Urothelium cell line (cell line): ENCODE data around the gene TMEM97.

ENCODE experiments used
- DNase-seq: peaks from one replicate; pipeline ENCODE4 v3.0.0; 2011; ENCODE audit warnings: low spot score, mixed read lengths
- FAIRE-seq: peaks from 2 replicates; lab custom pipeline; 2011; peaks lifted over from hg19 to GRCh38; lab: Jason Lieb, UNC

Gene TMEM97

GRCh38 chr17:28315846-28316705, 2.9 kb upstream of the TMEM97 start:
- FAIRE-seq = no peak
- no peak for DNase-seq

- FAIRE-seq (no peak), DNase-seq (no peak)
Observed at GRCh38 chr17:28317099-28317965, 1.7 kb upstream of the TMEM97 start.

- DNase-seq = no peak
- no peak for FAIRE-seq
Observed at GRCh38 chr17:28317966-28318758, 838 bp upstream of the TMEM97 start.

- no peak for FAIRE-seq
- no peak for DNase-seq
Observed at GRCh38 chr17:28319598-28319935, 567 bp downstream of the TMEM97 start.

DNA sequence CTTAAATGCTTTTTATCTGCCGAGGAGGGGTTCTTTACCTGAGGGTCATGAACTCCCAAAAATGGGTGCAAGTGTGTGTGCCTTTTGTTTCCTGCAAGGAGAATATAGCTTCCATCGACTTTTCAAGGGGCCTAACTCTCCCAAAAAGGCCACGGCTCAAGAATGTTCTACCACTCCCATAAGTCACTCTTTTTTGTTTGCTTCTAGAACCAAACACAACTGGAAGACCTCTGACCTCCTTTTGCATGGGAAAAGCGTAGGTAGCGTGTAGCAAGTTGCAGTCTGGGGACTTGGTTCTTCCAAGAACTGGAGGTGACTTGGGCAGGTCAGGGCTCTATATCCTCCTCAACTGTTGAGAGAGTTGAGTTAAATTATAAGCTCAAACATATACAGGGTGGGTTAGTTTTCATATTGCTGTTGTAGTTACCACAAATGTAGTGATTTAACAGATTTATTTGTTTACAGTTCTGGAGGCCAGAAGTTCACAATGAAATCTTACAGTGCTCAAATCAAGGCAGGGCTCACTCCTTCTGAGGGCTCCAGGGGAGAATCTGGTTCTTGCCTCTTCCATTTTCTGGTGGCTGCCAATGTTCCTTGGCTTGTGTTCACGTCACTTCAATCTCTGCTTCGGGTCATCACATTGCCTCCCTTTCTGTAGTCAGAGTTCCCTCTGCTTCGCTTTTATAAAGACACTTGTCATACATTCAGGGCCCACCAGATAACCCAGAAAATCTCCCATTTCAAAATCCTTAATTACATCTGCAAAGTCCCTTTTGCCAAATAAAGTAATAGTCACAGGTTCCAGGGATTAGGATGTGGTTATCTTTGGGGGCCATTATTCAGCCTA, 1.4 kb downstream of the TMEM97 start:
- DNase-seq (no peak), FAIRE-seq (no peak)

DNA sequence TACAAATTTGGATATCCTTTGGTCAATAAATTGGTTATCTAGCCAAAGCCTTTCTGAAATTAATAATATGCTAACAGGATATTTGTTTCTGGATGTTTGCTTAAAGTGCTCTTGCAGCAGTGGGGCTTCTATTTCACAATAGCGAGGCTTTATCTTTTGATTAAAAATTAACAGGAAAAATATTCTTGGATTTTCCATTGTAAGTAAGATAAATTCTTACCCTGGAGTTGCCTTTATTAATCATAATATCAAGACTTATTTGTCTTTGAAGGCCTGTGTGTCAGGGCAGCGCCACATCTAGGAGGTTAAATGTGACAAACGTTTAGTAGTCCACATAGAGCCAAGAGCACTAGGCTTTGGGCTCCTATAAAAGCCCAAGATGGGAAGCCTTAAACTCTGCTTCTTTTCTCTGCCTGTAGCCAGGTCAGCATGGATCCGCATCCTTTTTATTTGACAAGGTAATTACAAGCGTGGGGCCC, 5.3 kb downstream of the TMEM97 start:
- DNase-seq (no peak), FAIRE-seq (no peak)

GRCh38 chr17:28324781-28325180, 5.8 kb downstream of the TMEM97 start:
- FAIRE-seq = no peak
- DNase-seq = no peak

DNA sequence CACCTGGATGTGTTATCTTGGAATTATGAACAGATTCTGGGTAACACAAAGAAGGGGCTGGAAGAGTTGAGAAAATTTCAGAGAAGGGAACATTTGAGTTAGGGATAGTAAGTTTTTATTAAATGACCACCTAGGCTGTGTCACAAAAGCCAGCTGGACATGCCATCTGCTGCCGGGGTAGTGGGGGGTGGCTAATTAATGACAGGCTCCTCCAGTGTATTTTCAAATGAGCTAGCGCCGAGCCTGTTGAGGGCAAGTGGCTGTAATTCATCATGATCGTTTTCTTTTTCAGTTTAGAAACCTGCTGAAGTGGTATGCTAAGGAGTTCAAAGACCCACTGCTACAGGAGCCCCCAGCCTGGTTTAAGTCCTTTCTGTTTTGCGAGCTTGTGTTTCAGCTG, 6.2 kb downstream of the TMEM97 start:
- FAIRE-seq = no peak
- no peak for DNase-seq

- FAIRE-seq (no peak), DNase-seq (no peak)
Observed at GRCh38 chr17:28326114-28326513, 7.1 kb downstream of the TMEM97 start.

GRCh38 chr17:28327031-28327607, 8.1 kb downstream of the TMEM97 start:
- FAIRE-seq = no peak
- DNase-seq = no peak

GRCh38 chr17:28327709-28328108, 8.7 kb downstream of the TMEM97 start:
- FAIRE-seq = no peak
- DNase-seq = no peak

GRCh38 chr17:28328325-28328724, 9.3 kb downstream of the TMEM97 start:
- FAIRE-seq (no peak), DNase-seq (no peak)

GRCh38 chr17:28330671-28331070, 11.7 kb downstream of the TMEM97 start:
- DNase-seq (no peak), FAIRE-seq (no peak)

DNA sequence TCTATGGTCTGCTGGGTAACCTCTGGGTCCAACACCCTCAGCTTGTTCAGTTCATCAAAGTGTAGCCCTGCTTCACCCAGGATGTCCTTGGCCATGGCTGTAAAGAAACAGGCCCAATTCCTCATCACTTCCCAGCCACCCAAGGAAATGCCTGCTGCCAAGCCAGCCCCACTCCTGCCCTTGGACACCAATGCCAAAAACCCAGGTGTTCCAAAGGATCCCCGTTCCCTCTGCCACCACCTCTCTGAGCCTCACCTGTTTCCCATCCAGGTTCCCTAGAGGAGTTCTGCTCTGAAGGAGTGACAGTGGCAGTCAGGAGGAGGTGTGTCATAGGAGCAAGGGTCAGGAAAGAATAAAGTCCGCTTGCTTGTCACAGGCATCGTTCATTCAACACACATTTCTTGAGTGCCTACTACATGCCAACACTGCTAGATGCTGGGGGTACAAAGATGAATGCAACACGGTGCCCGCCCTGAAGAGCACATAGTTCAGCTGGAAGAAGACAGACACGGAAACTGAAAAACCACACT, 13.0 kb downstream of the TMEM97 start:
- FAIRE-seq (no peak), DNase-seq (no peak)

GRCh38 chr17:28333083-28333746, 14.2 kb downstream of the TMEM97 start:
- FAIRE-seq (no peak), DNase-seq (no peak)

GRCh38 chr17:28334171-28334570, 15.2 kb downstream of the TMEM97 start:
- no peak for FAIRE-seq

DNA sequence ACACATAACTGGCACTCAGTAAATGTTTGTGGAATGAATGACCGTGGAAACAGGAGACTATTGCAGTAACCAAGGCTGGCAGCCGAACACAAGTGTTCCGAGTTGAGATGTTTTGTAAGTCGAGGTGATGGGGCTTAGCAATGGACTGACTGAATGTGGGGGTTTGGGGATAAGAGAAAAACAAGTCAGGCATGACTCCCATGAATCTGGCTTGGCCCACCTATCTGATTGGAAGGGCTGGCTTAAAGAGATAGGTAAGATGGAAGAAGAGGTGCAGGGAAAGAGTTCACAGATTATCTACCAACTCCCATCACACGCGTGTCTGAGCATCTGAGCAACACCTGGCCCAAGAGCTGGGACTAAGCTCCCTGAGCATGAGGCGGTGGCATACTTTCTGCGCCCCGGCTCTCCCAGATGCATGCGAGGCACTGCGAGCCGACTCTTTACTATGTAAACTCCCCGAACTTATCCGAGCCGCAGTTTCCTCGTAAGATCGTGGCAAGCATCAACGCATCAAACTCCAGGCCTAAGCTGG, 15.7 kb downstream of the TMEM97 start:
- peak; percentile 29 for DNase-seq
- FAIRE-seq = no peak

More at GRCh38 chr17:28334171-28334570, 15.2 kb downstream of the TMEM97 start:
- no peak for DNase-seq

DNA sequence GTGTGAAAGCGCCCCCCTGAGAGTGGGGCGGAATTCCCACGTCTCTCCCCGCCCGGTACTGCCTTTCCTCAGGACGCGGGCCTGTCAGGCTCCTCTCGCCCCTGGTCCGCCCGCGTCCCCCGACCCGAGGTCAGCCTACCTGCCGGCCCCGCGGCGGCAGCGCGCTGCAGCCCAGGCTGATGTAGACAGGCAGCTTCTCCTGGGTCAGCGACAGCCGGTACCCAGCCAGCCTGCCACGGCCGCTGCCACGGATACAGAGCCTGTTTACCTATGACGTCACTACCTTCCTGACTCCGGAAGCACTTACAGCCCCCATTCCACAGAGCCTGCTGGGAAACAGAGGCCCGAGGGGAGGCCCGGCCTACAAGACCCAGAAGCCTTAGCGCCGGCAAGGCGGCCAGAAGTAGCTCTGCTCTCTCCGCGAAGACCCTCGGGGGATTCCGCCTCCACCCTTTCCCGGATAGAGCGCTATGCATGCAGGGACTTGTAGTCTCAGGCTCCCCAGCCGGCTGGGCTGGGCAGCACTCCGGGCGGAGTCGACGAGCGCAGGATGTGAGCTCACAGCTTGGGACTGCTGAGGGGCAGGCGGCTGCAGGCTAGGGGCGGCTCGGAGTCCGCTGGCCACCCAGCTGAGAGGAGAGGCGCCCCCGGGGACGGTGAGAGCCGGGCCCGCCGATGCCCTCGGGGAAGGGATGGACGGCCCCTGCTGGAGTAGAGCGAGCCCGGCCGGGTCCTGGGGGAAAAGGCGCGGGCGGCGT, 16.4 kb downstream of the TMEM97 start, which contains the start of the genes IFT20 and TNFAIP1:
TSS of gene IFT20 (minus strand) at position 272 of the 758 bp plus-strand sequence. CDS start 3,487 bp downstream, outside the sequence.
TSS of gene TNFAIP1 (plus strand) at position 561 of the 758 bp plus-strand sequence. CDS start 3,761 bp downstream, outside the sequence.
- FAIRE-seq = peak; percentile 58

More for the DNA sequence above, 16.4 kb downstream of the TMEM97 start, which contains the start of the genes IFT20 and TNFAIP1:
- DNase-seq = peak; percentile 97
